Left kidney (tissue), 2 donors: Measurements from ENCODE around the gene RAD18. TPM values are rescaled to one million over a fixed set of nuclear protein-coding genes. Genes with fewer than 3 reads are reported as not detected.

Source experiments
- DNase-seq: peaks from one replicate; pipeline ENCODE4 v3.0.0-alpha.2; 2013
- polyA plus RNA-seq: library from polyadenylated mRNA; unstranded; fragments of 120-200 nt; gene quantifications from one replicate; pipeline ENCODE4 v1.2.1, GENCODE V29; 2013; ENCODE audit not compliant: insufficient read length

The RAD18 gene
- polyA plus RNA-seq, 1 donor, result 15.7 TPM

GRCh38 chr3:8864402-8865350 is 98.6 kb downstream of the RAD18 start:
- DNase-seq, result peak; percentile 55

GRCh38 chr3:8863891-8864290 is 99.4 kb downstream of the RAD18 start:
- DNase-seq, result no peak

- DNase-seq, result no peak
These were observed 105.4 kb downstream of the RAD18 start for GRCh38 chr3:8857720-8858367.

GRCh38 chr3:8856721-8857120 is 106.6 kb downstream of the RAD18 start:
- no peak for DNase-seq

- no peak for DNase-seq
These were observed 107.2 kb downstream of the RAD18 start for GRCh38 chr3:8856071-8856470.

- no peak for DNase-seq
These were observed 108.6 kb downstream of the RAD18 start for GRCh38 chr3:8854656-8855055.

- no peak for DNase-seq
These were observed 110.2 kb downstream of the RAD18 start for GRCh38 chr3:8853081-8853480.

- no peak for DNase-seq
These were observed 110.8 kb downstream of the RAD18 start for GRCh38 chr3:8852511-8852910.

GRCh38 chr3:8851703-8852102 is 111.6 kb downstream of the RAD18 start:
- no peak for DNase-seq

GRCh38 chr3:8848696-8849131 is 114.6 kb downstream of the RAD18 start:
- no peak for DNase-seq

- DNase-seq, result no peak
These were observed 116.0 kb downstream of the RAD18 start for GRCh38 chr3:8847317-8847716.

GRCh38 chr3:8846176-8846575 is 117.1 kb downstream of the RAD18 start:
- no peak for DNase-seq

- no peak for DNase-seq
These were observed 117.6 kb downstream of the RAD18 start for GRCh38 chr3:8845641-8846040.

- no peak for DNase-seq
These were observed 119.9 kb downstream of the RAD18 start for GRCh38 chr3:8843347-8843746.

GRCh38 chr3:8842293-8842692 is 121.0 kb downstream of the RAD18 start:
- no peak for DNase-seq

GRCh38 chr3:8841472-8841871 is 121.8 kb downstream of the RAD18 start:
- no peak for DNase-seq

GRCh38 chr3:8840556-8840955 is 122.7 kb downstream of the RAD18 start:
- DNase-seq, result no peak

- DNase-seq, result no peak
These were observed 123.5 kb downstream of the RAD18 start for GRCh38 chr3:8839607-8840325.

- no peak for DNase-seq
These were observed 124.4 kb downstream of the RAD18 start for GRCh38 chr3:8838765-8839423.

GRCh38 chr3:8838234-8838633 is 125.0 kb downstream of the RAD18 start:
- no peak for DNase-seq

GRCh38 chr3:8837162-8837561 is 126.1 kb downstream of the RAD18 start:
- DNase-seq, result no peak

GRCh38 chr3:8836096-8836495 is 127.2 kb downstream of the RAD18 start:
- no peak for DNase-seq
